ENCODE results near the gene GNS. TPM values are rescaled to one million over a fixed set of nuclear protein-coding genes. Genes with fewer than 3 reads are reported as not detected.
A peak's percentile ranks its signal among the peaks of the same experiment; 100 is the strongest.

Gene GNS
- total RNA-seq, 1 experiment from 2014 or later: 181 TPM

DNA sequence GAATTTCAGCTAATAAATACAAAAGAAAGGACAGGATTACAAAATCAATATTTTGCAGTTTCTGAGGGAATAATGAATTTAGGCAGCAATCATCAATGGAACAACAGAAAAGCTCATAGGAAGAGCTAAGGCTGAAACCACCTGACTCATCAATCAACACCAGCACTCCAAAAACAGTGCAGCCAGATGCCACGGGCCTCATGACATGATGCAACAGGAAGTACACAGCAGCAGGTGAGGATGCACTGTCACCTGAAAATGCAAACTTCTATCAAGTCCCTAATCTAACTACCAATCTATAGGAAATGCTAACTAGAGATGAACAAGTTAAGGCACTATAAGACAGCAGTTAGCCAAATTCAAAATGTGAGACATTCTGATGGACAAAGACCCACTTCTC lies 21.7 kb downstream of the GNS start:
- DNase-seq (ENCODE audit: low read depth): no peak

DNA sequence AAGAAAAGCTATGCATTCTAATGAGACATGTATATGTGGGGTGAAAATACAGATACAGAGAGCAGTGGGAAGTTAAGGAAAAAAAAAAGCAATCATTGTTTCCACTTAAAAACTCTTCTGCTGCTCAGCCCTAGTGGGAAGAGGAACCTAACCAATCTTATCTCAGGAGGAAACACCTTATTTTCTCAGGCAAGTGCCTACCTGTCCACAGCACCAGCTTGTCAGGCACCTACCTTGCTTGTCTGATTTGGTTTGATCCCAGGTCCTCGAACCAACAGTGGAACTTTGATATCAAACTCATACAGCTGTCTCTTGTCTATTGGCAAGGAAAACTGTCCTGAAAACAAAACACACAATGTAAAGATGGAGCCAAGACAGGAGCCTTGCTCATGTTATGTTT lies 22.4 kb downstream of the GNS start:
- no peak for DNase-seq (ENCODE audit: low read depth)

DNA sequence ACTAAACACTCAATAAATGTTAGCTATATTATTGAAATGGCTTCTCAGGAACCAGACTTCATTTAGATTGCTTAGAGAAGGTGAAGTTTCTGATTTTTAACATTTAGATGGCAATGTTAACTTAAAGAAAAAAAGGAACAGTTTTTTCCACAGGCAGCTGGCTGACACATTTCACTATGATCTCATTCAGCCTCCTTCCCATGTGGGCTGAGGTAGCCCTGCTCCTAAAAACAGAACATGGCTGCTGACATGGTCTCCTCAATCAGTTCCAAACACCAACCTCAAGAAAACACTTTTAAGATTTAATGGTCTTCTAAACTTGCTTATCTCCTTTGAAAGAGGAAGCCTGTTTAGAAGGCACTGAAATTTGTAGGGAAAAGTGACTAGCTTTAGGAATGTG lies 23.8 kb downstream of the GNS start:
- DNase-seq (ENCODE audit: low read depth): no peak

GRCh38 chr12:64733857-64734256 lies 25.3 kb downstream of the GNS start:
- DNase-seq (ENCODE audit: low read depth): peak; percentile 95

GRCh38 chr12:64731683-64732082 lies 27.5 kb downstream of the GNS start:
- no peak for DNase-seq (ENCODE audit: low read depth)

- DNase-seq (ENCODE audit: low read depth): no peak
These were observed 28.6 kb downstream of the GNS start for GRCh38 chr12:64730588-64730969.

DNA sequence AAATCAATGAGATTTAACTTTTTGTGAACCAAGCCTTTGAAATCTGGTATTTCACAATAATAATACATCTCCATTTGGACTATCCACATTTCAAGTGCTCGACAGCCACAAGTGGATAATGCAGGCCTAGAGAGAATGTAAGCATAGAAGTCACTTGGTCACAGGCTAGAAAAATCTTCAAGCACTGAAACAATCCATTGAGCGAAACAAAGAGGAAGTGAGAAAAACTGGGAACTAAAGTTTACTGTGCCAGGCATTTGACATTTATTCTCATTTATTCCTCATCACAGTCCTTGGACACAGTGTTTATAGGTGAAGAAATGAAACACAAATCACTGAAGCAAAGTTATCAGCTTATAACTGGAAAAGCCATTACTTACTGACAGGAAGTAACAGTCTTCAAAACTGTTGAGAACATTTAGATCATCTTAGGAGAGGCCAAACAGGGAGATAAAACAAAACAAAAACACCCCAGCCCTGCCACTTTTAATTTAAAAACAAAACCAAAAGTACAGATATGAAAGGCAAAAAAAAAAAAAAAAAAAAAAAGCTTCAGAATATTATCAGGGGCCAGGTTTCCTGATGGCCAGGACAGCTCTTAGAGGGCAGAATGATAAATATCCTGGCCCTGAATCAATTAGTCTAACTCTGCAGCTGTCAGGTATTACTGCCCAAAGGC lies 29.2 kb downstream of the GNS start:
- DNase-seq (ENCODE audit: low read depth): no peak

- DNase-seq (ENCODE audit: low read depth): no peak
These were observed 34.9 kb downstream of the GNS start for GRCh38 chr12:64724201-64724745.

DNA sequence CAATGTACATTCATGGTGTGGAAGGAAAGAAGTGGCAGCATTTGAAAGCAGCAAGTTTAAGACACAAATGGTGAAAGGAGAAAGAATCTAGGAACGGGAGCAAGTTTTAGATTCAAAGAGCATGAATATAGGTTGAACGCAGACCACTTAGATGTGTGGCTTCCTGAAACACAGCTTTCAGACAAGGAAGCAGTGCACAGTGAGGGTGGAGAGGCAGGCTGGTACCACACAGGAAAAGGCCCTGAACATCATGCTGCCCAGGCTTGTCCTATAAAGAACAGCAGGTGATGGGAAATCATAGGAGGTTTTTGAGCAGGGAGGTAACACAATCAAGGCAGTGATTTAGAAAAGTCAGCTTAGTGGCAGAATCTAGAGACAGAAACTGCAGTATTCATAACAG lies 35.6 kb downstream of the GNS start:
- no peak for DNase-seq (ENCODE audit: low read depth)

DNA sequence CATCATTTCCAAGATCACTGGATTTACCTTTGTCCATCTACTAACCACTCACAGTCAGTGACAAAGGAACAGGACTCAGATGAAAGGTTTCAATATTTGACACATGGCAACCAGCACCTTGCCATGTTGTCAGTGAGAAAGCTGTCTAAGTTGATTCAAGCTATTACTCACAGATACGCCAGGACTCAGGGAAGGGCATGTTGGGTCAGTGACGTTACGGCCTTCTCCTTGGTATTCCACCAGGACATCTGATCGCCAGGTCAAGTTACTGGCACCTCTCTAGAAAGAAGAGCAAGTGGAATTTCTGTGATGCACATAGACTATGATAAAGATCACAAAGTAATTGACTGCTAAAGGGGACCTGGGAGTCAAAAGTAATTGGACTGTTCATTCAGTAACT lies 36.4 kb downstream of the GNS start:
- no peak for DNase-seq (ENCODE audit: low read depth)

GRCh38 chr12:64720884-64721283 lies 38.3 kb downstream of the GNS start:
- no peak for DNase-seq (ENCODE audit: low read depth)

- no peak for DNase-seq (ENCODE audit: low read depth)
These were observed 40.6 kb downstream of the GNS start for GRCh38 chr12:64718649-64719048.

DNA sequence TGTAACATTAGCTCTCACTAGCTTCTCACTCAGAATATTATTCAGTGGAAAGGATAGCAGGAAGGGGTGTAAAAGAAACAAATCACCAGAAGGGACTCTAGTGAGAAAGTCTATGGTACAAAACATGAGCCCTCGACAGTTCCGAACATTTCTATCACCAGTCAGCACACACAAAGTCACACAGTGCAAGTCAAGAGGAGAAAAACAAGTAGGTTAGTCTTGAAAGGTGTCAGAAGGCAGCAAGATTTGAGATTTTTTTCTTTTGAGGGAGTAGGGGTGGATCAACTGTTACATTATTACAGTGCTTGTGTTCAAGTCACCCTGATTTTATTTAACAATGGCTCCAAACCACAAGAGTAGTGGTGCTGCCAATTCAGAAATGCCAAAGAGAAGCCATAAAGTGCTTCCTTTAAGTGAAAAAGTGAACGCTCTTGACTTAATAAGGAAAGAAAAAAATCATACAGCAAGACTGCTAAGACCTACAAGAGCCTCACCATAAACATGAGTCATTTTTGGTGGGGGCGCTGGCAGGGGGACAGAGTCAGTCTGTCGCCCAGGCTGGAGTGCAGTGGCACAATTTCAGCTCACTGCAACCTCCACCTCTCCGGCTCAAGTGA lies 42.3 kb downstream of the GNS start:
- no peak for DNase-seq (ENCODE audit: low read depth)

- DNase-seq (ENCODE audit: low read depth): no peak
These were observed 42.8 kb downstream of the GNS start for GRCh38 chr12:64716371-64716770.

DNA sequence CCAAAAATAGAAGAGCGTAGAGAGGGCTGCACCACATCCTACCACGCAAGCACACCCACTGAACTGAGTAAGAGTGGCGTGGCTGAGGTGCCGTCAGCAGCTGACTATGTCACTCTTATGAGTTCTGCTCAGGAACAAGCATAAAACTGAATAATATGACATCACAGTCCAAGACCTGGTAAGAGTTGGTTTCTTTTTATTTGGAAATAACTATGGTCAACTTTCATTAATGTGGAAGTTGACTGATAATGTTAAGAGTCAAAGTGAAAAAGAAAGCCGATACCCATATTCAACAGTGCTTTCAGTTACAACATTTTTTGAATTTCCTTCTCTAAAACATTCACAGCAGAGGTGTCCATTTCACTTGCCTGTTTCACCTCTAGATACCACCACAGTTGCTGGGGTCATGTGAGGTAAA lies 44.6 kb downstream of the GNS start:
- peak; percentile 50 for DNase-seq (ENCODE audit: low read depth)

DNA sequence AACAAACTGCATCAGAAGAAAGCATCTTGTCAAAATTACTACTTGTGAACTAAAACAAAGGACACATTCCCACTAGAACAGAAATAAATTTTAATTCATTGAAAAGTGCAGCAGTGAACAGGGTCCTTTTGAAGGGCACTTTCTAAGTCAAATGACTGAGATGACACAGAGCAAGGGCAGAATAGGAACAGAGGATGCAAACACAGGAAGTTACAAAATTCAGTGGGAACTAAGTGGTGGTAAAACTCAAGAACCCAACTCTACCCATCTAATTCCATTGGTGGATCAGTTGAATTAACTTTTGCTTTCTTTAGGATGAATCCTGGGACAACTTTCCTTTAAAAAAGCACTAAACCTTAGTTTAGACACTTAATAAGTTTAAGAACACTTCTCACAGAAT lies 45.8 kb downstream of the GNS start:
- DNase-seq (ENCODE audit: low read depth): no peak

DNA sequence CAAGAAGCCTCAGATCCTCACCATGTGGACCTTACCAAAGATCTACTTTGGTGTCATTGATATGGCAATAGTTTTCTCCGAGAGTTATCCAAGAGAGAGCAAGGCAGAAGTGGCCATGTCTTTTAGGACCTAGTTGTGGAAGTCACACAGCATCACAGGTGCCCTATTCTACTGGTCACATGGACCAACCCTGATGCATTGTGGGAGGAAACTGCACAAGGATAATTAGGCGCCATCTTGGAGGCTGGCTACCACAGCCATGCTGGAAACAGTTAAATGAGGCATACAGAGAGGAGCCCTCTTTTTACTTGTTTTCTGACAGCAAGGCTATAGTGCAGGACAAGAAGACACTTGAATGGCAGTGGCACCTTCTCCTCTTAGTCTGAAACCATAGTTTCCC lies 49.8 kb downstream of the GNS start:
- no peak for DNase-seq (ENCODE audit: low read depth)

GRCh38 chr12:64707926-64708325 lies 51.3 kb downstream of the GNS start:
- DNase-seq (ENCODE audit: low read depth): no peak

DNA sequence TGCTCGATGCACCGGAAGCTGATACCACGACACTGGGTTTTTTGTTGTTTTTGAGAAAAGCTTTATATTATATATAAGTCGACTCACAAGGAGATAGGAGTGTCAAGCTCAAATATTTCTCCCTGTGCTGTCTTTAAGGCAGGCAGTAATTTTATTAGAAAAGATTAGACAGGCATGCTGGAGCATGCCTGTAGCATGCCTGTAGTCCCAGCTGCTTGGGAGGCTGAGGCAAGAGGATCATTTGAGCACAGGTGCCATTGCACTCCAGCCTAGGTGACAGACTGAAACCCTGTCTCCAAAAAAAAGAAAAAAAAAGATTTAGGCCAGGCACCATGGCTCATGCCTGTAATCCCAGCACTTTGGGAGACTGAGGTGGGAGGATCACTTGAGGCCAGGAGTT lies 51.8 kb downstream of the GNS start:
- DNase-seq (ENCODE audit: low read depth): no peak

DNA sequence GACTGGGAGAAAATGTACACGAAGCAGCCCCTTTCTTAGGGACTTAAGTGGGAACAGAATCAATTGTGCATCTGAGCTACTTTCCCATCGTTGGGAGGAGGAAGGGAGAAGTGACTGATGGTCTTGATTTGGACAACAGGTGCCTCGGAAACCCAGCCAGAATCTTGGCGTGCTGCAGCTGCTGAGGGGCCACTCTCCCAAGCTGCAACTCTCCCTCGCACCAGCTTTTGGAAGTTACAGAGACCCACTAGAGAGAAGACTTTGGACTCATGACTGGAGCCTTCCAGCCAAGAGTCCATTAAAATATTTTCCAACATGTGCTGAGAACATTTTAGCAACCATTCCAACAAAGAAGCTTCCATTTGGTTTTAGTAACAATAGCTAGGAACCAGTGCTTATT lies 52.3 kb downstream of the GNS start:
- no peak for DNase-seq (ENCODE audit: low read depth)

- DNase-seq (ENCODE audit: low read depth): no peak
These were observed 52.9 kb downstream of the GNS start for GRCh38 chr12:64706306-64706705.

DNA sequence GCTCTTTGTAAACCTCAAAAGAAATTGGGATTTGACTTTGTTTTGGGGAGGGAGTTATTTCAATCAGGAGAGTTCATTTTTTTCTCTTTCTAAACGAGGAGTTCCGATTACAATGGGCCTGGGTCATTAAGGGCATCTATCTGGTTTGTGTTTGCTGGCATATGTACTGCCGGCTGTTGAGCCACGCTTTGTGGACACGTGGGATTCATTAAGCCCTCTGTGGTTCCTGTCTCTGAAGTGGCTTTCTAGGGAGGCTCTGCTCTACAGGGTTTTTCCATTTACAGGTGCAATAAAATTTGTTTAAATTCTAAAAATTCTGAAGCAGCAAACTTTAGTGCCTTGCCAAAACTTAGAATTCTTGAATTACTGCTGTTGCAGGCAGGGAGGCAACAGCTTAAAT lies 57.9 kb downstream of the GNS start:
- DNase-seq (ENCODE audit: low read depth): no peak

DNA sequence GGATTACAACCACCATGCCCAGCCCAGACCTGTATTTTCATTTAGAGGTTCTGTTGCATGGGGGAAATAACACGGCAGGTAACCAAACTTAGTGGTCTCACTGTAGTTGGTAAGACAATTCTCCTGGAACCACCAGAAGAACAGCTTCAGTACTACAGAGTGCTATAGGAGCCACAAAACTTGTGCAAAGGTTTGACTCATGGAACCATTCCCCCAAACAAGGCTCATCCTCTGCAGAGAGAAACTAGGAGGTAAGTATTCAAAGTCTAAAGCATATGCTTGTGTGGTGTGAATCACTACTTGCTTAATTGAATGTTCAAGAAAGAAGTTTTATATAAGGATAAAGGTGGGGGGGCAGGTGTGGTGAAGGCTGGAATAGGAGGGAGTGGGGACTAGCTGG lies 58.7 kb downstream of the GNS start:
- no peak for DNase-seq (ENCODE audit: low read depth)

All from LHCN-M2 (cell line).